Stimulated activated naive CD8-positive, alpha-beta T cell treated with anti-CD3 and anti-CD28 coated beads, Interleukin-15, amount 100 ng/mL, for 72 hours (primary cell): ENCODE data around the gene RNF157.
"Not testable (repeated sequence)": the region's sequence is repeated elsewhere in the genome, so short reads cannot be mapped to it uniquely, and the experiment has no call there.

Experiments
- ATAC-seq: fragments of 150-1000 bp; cut with Tn5 transposase; 2 replicates; pipeline ENCODE4 v1.10.0; 2021; ENCODE audit warnings: mild to moderate bottlenecking, moderate library complexity
- DNase-seq, 2 donors: peaks; one replicate each; pipeline ENCODE4 v3.0.0; 2021 to 2022
- H3K27ac Mint-ChIP-seq, 2 donors: one replicate each; pipeline ENCODE4 v1.8.0; 2022; ENCODE audit warnings: mild to moderate bottlenecking in 2 of 2, mixed read lengths in 2 of 2, moderate library complexity in 2 of 2
- H3K27me3 Mint-ChIP-seq: one replicate; pipeline ENCODE4 v1.8.0; 2022; ENCODE audit warnings: mixed read lengths
- H3K4me1 Mint-ChIP-seq: one replicate; pipeline ENCODE4 v1.8.0; 2022; ENCODE audit warnings: mild to moderate bottlenecking, mixed read lengths
- H3K4me3 Mint-ChIP-seq, 2 donors: one replicate each; pipeline ENCODE4 v1.8.0; 2022; ENCODE audit warnings: mild to moderate bottlenecking in 2 of 2, mixed read lengths in 2 of 2, moderate library complexity in 1 of 2
- H3K9me3 Mint-ChIP-seq, 2 donors: one replicate each; pipeline ENCODE4 v1.8.0; 2022; ENCODE audit warnings: mixed read lengths in 2 of 2

RNF157 gene

GRCh38 chr17:76248013-76248782, 7.9 kb upstream of the RNF157 start:
- Mint-ChIP-seq H3K4me3 (peak overlapping the region; percentile 9 to 41), H3K9me3 (no peaks in the 10 kb centered on the region), H3K4me1 (peaks cover 72% of the 10 kb centered on the region), H3K27ac (peak overlapping the region; percentile 59 to 90), H3K27me3 (no peaks in the 10 kb centered on the region)
- ATAC-seq (no peak), DNase-seq (no peak)

GRCh38 chr17:76247304-76247703, 7.0 kb upstream of the RNF157 start:
- Mint-ChIP-seq H3K27ac (no peak overlapping the region), H3K9me3 (no peaks in the 10 kb centered on the region), H3K27me3 (no peaks in the 10 kb centered on the region), H3K4me1 (peaks cover 73% of the 10 kb centered on the region), H3K4me3 (no peak overlapping the region)
- DNase-seq (no peak), ATAC-seq (no peak)

- H3K9me3 Mint-ChIP-seq, result no peaks in the 10 kb centered on the region
- ATAC-seq (peak; percentile 99), DNase-seq (peak; percentile 81 to 92)
- peaks cover 73% of the 10 kb centered on the region for H3K4me1 Mint-ChIP-seq
- peak overlapping the region; percentile 69 to 87 for H3K4me3 Mint-ChIP-seq
- H3K27me3 Mint-ChIP-seq, result no peaks in the 10 kb centered on the region
- peak overlapping the region; percentile 99 to 100 for H3K27ac Mint-ChIP-seq
Observed at GRCh38 chr17:76246080-76247066, 6.1 kb upstream of the RNF157 start.

GRCh38 chr17:76244721-76245120, 4.4 kb upstream of the RNF157 start:
- not testable (repeated sequence) for H3K27me3 Mint-ChIP-seq, H3K9me3 Mint-ChIP-seq, ATAC-seq, DNase-seq
- peaks cover 75% of the 10 kb centered on the region for H3K4me1 Mint-ChIP-seq
- H3K27ac Mint-ChIP-seq, result peak overlapping the region; percentile 99 to 100
- peak overlapping the region; percentile 18 to 87 for H3K4me3 Mint-ChIP-seq

- DNase-seq (no peak), ATAC-seq (no peak)
- peak overlapping the region; percentile 6 to 18 for H3K4me3 Mint-ChIP-seq
- no peaks in the 10 kb centered on the region for H3K9me3 Mint-ChIP-seq
- no peaks in the 10 kb centered on the region for H3K27me3 Mint-ChIP-seq
- H3K4me1 Mint-ChIP-seq, result peaks cover 79% of the 10 kb centered on the region
- H3K27ac Mint-ChIP-seq, result peak overlapping the region; percentile 60 to 69
Observed at GRCh38 chr17:76243826-76244679, 3.8 kb upstream of the RNF157 start.

- Mint-ChIP-seq H3K4me1 (peaks cover 83% of the 10 kb centered on the region), H3K27me3 (no peaks in the 10 kb centered on the region), H3K4me3 (peak overlapping the region; percentile 90 to 99), H3K9me3 (no peaks in the 10 kb centered on the region), H3K27ac (peak overlapping the region in 1 of 2 donors; percentile 61)
- ATAC-seq (no peak), DNase-seq (no peak)
Observed at GRCh38 chr17:76241691-76242255, 1.5 kb upstream of the RNF157 start.

- no peak for DNase-seq
- H3K4me1 Mint-ChIP-seq, result peaks cover 77% of the 10 kb centered on the region
- peak overlapping the region; percentile 90 to 99 for H3K4me3 Mint-ChIP-seq
- no peaks in the 10 kb centered on the region for H3K9me3 Mint-ChIP-seq
- no peak for ATAC-seq
- H3K27me3 Mint-ChIP-seq, result no peaks in the 10 kb centered on the region
- peak overlapping the region; percentile 96 to 97 for H3K27ac Mint-ChIP-seq
Observed at GRCh38 chr17:76241204-76241538, 878 bp upstream of the RNF157 start.

GRCh38 chr17:76239538-76240274, 587 bp downstream of the RNF157 start:
- H3K27me3 Mint-ChIP-seq, result no peaks in the 10 kb centered on the region
- peak overlapping the region; percentile 80 to 84 for H3K4me3 Mint-ChIP-seq
- peak overlapping the region; percentile 90 to 91 for H3K27ac Mint-ChIP-seq
- DNase-seq, result no peak
- H3K4me1 Mint-ChIP-seq, result peaks cover 71% of the 10 kb centered on the region
- H3K9me3 Mint-ChIP-seq, result no peaks in the 10 kb centered on the region
- peak; percentile 41 for ATAC-seq

GRCh38 chr17:76238847-76239537, 1.3 kb downstream of the RNF157 start:
- Mint-ChIP-seq H3K27me3 (no peaks in the 10 kb centered on the region), H3K9me3 (no peaks in the 10 kb centered on the region), H3K4me1 (peaks cover 71% of the 10 kb centered on the region), H3K27ac (peak overlapping the region; percentile 82 to 90), H3K4me3 (peak overlapping the region; percentile 80 to 84)
- DNase-seq (no peak), ATAC-seq (no peak)

GRCh38 chr17:76237859-76238313, 2.4 kb downstream of the RNF157 start:
- Mint-ChIP-seq H3K4me3 (peak overlapping the region; percentile 80 to 84), H3K27me3 (no peaks in the 10 kb centered on the region), H3K27ac (no peak overlapping the region), H3K4me1 (peaks cover 68% of the 10 kb centered on the region), H3K9me3 (no peaks in the 10 kb centered on the region)
- DNase-seq, result no peak
- no peak for ATAC-seq

GRCh38 chr17:76236603-76237002, 3.7 kb downstream of the RNF157 start:
- Mint-ChIP-seq H3K27me3 (no peaks in the 10 kb centered on the region), H3K4me3 (no peak overlapping the region), H3K9me3 (no peaks in the 10 kb centered on the region), H3K27ac (no peak overlapping the region), H3K4me1 (peaks cover 67% of the 10 kb centered on the region)
- DNase-seq (no peak), ATAC-seq (no peak)

- H3K4me3 Mint-ChIP-seq, result no peak overlapping the region
- H3K9me3 Mint-ChIP-seq, result no peaks in the 10 kb centered on the region
- no peaks in the 10 kb centered on the region for H3K27me3 Mint-ChIP-seq
- no peak for DNase-seq
- H3K27ac Mint-ChIP-seq, result no peak overlapping the region
- peaks cover 61% of the 10 kb centered on the region for H3K4me1 Mint-ChIP-seq
- ATAC-seq, result no peak
Observed at GRCh38 chr17:76235883-76236282, 4.4 kb downstream of the RNF157 start.

GRCh38 chr17:76234354-76234679, 6.0 kb downstream of the RNF157 start:
- Mint-ChIP-seq H3K4me1 (peaks cover 62% of the 10 kb centered on the region), H3K4me3 (no peak overlapping the region), H3K27me3 (no peaks in the 10 kb centered on the region), H3K27ac (no peak overlapping the region), H3K9me3 (no peaks in the 10 kb centered on the region)
- DNase-seq (no peak), ATAC-seq (no peak)
